TTC549 (cell line): Measurements from ENCODE around the gene ZNF433.

Experiments used
- FAIRE-seq: peaks from 2 replicates; lab custom pipeline; 2012; peaks lifted over from hg19 to GRCh38; lab: Jason Lieb, UNC

Gene ZNF433

GRCh38 chr19:11987405-11988281 is 47.8 kb downstream of the ZNF433 start:
- FAIRE-seq, result peak; percentile 9

GRCh38 chr19:11986754-11987153 is 48.7 kb downstream of the ZNF433 start:
- FAIRE-seq, result no peak

- no peak for FAIRE-seq
These were observed 50.5 kb downstream of the ZNF433 start for GRCh38 chr19:11984986-11985385.

- no peak for FAIRE-seq
These were observed 53.0 kb downstream of the ZNF433 start for GRCh38 chr19:11982526-11982925.

- FAIRE-seq, result no peak
These were observed 56.0 kb downstream of the ZNF433 start for GRCh38 chr19:11979527-11979926.

- FAIRE-seq, result no peak
These were observed 56.9 kb downstream of the ZNF433 start for GRCh38 chr19:11978492-11979100.

GRCh38 chr19:11973019-11973810 is 62.3 kb downstream of the ZNF433 start:
- FAIRE-seq, result no peak

GRCh38 chr19:11971041-11971440 is 64.4 kb downstream of the ZNF433 start:
- FAIRE-seq, result no peak

GRCh38 chr19:11970174-11970573 is 65.3 kb downstream of the ZNF433 start:
- no peak for FAIRE-seq

- FAIRE-seq, result no peak
These were observed 70.4 kb downstream of the ZNF433 start, which contains the start of gene ZNF763 for GRCh38 chr19:11964858-11965645. ZNF763 (plus strand) TSS chr19:11965040; CDS start chr19:11965209, 169 bp downstream.
